ENCODE measurements around the gene CLDN2. TPM values are rescaled to one million over a fixed set of nuclear protein-coding genes. Genes with fewer than 3 reads are reported as not detected.
"Not testable (repeated sequence)": the region's sequence is repeated elsewhere in the genome, so short reads cannot be mapped to it uniquely, and the experiment has no call there.

Gene CLDN2
- not detected in 2 replicates for total RNA-seq (2014; rRNA removed; shearing (Covaris generic))

GRCh38 chrX:106919932-106920452, at the start of gene CLDN2:
Gene CLDN2, plus strand, starts transcription at chrX:106920402. Its CDS starts 7,827 bp downstream, at chrX:106928229.
- no peak for DNase-seq (ENCODE audit: low read depth)

GRCh38 chrX:106872796-106873195, 47.4 kb upstream of the CLDN2 start:
- DNase-seq (ENCODE audit: low read depth): not testable (repeated sequence)

GRCh38 chrX:106874075-106874474, 46.1 kb upstream of the CLDN2 start:
- DNase-seq (ENCODE audit: low read depth): no peak

GRCh38 chrX:106875151-106875550, 45.1 kb upstream of the CLDN2 start:
- no peak for DNase-seq (ENCODE audit: low read depth)

GRCh38 chrX:106889468-106889867, 30.7 kb upstream of the CLDN2 start:
- DNase-seq (ENCODE audit: low read depth): no peak

- no peak for DNase-seq (ENCODE audit: low read depth)
Measured at GRCh38 chrX:106891762-106892460, 28.3 kb upstream of the CLDN2 start.

- DNase-seq (ENCODE audit: low read depth): peak; percentile 67
Measured at GRCh38 chrX:106894392-106894909, 25.8 kb upstream of the CLDN2 start.

GRCh38 chrX:106894978-106895452, 25.2 kb upstream of the CLDN2 start:
- peak; percentile 78 for DNase-seq (ENCODE audit: low read depth)

- DNase-seq (ENCODE audit: low read depth): peak; percentile 13
Measured at GRCh38 chrX:106897259-106897658, 22.9 kb upstream of the CLDN2 start.

- DNase-seq (ENCODE audit: low read depth): peak; percentile 44
Measured at GRCh38 chrX:106898462-106898861, 21.7 kb upstream of the CLDN2 start.

GRCh38 chrX:106899276-106899675, 20.9 kb upstream of the CLDN2 start:
- no peak for DNase-seq (ENCODE audit: low read depth)

- DNase-seq (ENCODE audit: low read depth): no peak
Measured at GRCh38 chrX:106899841-106900240, 20.4 kb upstream of the CLDN2 start.

GRCh38 chrX:106901341-106901740, 18.9 kb upstream of the CLDN2 start:
- DNase-seq (ENCODE audit: low read depth): no peak

- DNase-seq (ENCODE audit: low read depth): no peak
Measured at GRCh38 chrX:106901781-106902219, 18.4 kb upstream of the CLDN2 start.

GRCh38 chrX:106902684-106903083, 17.5 kb upstream of the CLDN2 start:
- no peak for DNase-seq (ENCODE audit: low read depth)

GRCh38 chrX:106903291-106903824, 16.8 kb upstream of the CLDN2 start, which contains the start of gene RIPPLY1:
Gene RIPPLY1, minus strand, starts transcription at chrX:106903341. Its CDS starts 54 bp downstream, at chrX:106903287.
- DNase-seq (ENCODE audit: low read depth): no peak

- DNase-seq (ENCODE audit: low read depth): no peak
Measured at GRCh38 chrX:106903856-106904528, 16.2 kb upstream of the CLDN2 start.

- DNase-seq (ENCODE audit: low read depth): no peak
Measured at GRCh38 chrX:106905064-106905708, 15.0 kb upstream of the CLDN2 start.

- DNase-seq (ENCODE audit: low read depth): no peak
Measured at GRCh38 chrX:106906361-106906760, 13.8 kb upstream of the CLDN2 start.

GRCh38 chrX:106912864-106913263, 7.3 kb upstream of the CLDN2 start:
- no peak for DNase-seq (ENCODE audit: low read depth)

GRCh38 chrX:106917830-106918500, 2.2 kb upstream of the CLDN2 start:
- peak; percentile 86 for DNase-seq (ENCODE audit: low read depth)

All from Daoy (cell line).